ENCODE results near the gene RC3H1. TPM values are rescaled to one million over a fixed set of nuclear protein-coding genes. Genes with fewer than 3 reads are reported as not detected.

The RC3H1 gene
- total and polyA plus RNA-seq, 2 experiments from 2014 or later: 6.8 to 24.5 TPM

DNA sequence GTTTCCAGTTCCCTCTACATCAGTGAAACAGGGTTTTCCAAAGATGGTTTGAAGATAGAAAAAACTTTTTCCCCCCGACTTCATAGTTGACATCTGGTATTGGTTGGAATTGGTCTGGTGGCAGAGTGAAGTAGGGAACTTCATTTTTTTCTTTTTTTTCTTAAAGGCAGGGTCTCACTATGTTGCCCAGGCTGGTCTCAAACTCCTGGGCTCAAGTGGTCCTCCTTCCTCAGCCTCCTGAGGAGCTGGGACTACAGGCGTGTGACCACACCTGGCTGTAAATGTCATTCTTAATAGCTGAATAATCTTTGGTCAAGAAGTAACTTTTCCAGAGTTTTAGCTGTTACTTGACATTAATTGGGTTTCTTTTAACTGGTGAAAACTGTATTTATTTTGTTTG, 132.3 kb downstream of the RC3H1 start (continued):
- TF ChIP-seq, protein P1, sequence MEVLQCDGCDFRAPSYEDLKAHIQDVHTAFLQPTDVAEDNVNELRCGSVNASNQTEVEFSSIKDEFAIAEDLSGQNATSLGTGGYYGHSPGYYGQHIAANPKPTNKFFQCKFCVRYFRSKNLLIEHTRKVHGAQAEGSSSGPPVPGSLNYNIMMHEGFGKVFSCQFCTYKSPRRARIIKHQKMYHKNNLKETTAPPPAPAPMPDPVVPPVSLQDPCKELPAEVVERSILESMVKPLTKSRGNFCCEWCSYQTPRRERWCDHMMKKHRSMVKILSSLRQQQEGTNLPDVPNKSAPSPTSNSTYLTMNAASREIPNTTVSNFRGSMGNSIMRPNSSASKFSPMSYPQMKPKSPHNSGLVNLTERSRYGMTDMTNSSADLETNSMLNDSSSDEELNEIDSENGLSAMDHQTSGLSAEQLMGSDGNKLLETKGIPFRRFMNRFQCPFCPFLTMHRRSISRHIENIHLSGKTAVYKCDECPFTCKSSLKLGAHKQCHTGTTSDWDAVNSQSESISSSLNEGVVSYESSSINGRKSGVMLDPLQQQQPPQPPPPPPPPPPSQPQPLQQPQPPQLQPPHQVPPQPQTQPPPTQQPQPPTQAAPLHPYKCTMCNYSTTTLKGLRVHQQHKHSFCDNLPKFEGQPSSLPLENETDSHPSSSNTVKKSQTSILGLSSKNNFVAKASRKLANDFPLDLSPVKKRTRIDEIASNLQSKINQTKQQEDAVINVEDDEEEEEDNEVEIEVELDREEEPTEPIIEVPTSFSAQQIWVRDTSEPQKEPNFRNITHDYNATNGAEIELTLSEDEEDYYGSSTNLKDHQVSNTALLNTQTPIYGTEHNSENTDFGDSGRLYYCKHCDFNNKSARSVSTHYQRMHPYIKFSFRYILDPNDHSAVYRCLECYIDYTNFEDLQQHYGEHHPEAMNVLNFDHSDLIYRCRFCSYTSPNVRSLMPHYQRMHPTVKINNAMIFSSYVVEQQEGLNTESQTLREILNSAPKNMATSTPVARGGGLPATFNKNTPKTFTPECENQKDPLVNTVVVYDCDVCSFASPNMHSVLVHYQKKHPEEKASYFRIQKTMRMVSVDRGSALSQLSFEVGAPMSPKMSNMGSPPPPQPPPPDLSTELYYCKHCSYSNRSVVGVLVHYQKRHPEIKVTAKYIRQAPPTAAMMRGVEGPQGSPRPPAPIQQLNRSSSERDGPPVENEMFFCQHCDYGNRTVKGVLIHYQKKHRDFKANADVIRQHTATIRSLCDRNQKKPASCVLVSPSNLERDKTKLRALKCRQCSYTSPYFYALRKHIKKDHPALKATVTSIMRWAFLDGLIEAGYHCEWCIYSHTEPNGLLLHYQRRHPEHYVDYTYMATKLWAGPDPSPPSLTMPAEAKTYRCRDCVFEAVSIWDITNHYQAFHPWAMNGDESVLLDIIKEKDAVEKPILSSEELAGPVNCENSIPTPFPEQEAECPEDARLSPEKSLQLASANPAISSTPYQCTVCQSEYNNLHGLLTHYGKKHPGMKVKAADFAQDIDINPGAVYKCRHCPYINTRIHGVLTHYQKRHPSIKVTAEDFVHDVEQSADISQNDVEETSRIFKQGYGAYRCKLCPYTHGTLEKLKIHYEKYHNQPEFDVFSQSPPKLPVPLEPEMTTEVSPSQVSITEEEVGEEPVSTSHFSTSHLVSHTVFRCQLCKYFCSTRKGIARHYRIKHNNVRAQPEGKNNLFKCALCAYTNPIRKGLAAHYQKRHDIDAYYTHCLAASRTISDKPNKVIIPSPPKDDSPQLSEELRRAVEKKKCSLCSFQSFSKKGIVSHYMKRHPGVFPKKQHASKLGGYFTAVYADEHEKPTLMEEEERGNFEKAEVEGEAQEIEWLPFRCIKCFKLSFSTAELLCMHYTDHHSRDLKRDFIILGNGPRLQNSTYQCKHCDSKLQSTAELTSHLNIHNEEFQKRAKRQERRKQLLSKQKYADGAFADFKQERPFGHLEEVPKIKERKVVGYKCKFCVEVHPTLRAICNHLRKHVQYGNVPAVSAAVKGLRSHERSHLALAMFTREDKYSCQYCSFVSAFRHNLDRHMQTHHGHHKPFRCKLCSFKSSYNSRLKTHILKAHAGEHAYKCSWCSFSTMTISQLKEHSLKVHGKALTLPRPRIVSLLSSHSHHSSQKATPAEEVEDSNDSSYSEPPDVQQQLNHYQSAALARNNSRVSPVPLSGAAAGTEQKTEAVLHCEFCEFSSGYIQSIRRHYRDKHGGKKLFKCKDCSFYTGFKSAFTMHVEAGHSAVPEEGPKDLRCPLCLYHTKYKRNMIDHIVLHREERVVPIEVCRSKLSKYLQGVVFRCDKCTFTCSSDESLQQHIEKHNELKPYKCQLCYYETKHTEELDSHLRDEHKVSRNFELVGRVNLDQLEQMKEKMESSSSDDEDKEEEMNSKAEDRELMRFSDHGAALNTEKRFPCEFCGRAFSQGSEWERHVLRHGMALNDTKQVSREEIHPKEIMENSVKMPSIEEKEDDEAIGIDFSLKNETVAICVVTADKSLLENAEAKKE (CRISPR knock-in tag; IDR thresholded peaks at IDR 0.05): no peak
- TF ChIP-seq ETS1 (IDR thresholded peaks at IDR 0.05): no peak
- TF ChIP-seq ZNF114 (CRISPR knock-in tag; IDR thresholded peaks at IDR 0.05): no peak
- no peak for TF ChIP-seq POLR2AphosphoS5 (IDR thresholded peaks at IDR 0.05; ENCODE audit: low read depth)

DNA sequence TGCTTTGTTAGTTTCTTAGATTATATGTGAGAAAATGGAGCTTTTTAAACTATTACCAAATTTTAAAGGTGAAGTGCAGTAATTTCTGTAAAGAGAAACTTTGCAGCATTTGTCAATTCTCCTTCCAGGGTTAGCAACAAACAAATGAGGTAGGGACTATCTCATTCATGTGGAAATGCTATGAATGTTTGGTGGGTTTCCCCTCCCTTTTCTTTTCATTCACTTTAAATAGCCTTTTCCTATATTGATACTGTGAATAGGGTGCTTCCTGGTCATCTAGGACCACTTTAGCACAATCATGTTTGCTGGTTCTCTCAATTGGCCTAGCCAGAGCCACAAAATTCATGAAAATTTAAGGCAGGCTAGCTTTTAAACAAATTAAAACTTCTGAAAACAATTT, 133.4 kb downstream of the RC3H1 start:
- no peak overlapping the region for H3K4me3 ChIP-seq
- H3K4me3 Mint-ChIP-seq: no peak overlapping the region

More for the DNA sequence above, 133.4 kb downstream of the RC3H1 start:
- TF ChIP-seq, protein P2, sequence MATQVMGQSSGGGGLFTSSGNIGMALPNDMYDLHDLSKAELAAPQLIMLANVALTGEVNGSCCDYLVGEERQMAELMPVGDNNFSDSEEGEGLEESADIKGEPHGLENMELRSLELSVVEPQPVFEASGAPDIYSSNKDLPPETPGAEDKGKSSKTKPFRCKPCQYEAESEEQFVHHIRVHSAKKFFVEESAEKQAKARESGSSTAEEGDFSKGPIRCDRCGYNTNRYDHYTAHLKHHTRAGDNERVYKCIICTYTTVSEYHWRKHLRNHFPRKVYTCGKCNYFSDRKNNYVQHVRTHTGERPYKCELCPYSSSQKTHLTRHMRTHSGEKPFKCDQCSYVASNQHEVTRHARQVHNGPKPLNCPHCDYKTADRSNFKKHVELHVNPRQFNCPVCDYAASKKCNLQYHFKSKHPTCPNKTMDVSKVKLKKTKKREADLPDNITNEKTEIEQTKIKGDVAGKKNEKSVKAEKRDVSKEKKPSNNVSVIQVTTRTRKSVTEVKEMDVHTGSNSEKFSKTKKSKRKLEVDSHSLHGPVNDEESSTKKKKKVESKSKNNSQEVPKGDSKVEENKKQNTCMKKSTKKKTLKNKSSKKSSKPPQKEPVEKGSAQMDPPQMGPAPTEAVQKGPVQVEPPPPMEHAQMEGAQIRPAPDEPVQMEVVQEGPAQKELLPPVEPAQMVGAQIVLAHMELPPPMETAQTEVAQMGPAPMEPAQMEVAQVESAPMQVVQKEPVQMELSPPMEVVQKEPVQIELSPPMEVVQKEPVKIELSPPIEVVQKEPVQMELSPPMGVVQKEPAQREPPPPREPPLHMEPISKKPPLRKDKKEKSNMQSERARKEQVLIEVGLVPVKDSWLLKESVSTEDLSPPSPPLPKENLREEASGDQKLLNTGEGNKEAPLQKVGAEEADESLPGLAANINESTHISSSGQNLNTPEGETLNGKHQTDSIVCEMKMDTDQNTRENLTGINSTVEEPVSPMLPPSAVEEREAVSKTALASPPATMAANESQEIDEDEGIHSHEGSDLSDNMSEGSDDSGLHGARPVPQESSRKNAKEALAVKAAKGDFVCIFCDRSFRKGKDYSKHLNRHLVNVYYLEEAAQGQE (IDR thresholded peaks at IDR 0.05; ENCODE audit: unreplicated experiment): no peak
- TF ChIP-seq NANOG (IDR thresholded peaks at IDR 0.05; ENCODE audit: borderline replicate concordance): peak; percentile 58; the same call in 1 of the 2 replicates
- no peaks in the 10 kb centered on the region for H3K27me3 Mint-ChIP-seq (ENCODE audit: insufficient read depth, low read depth, poor library complexity)
- peak overlapping the region; percentile 57 for H3K4me2 ChIP-seq
- no peak overlapping the region for H2AFZ ChIP-seq
- no peaks in the 10 kb centered on the region for H3K9me3 Mint-ChIP-seq
- peak; percentile 84 for ATAC-seq
- H3K4me1 ChIP-seq (ENCODE audit: insufficient read depth): peaks cover 43% of the 10 kb centered on the region
- no peaks in the 10 kb centered on the region for H4K20me1 ChIP-seq (replicated peaks; ENCODE audit: insufficient read depth)
- peaks cover 28% of the 10 kb centered on the region for H3K79me2 ChIP-seq (replicated peaks; ENCODE audit: insufficient read depth)
- H3K4me1 Mint-ChIP-seq: peaks cover 52% of the 10 kb centered on the region
- H3F3A ChIP-seq (replicated peaks; ENCODE audit: low read depth): no peaks in the 10 kb centered on the region
- peak overlapping the region; percentile 80 for H3K27ac ChIP-seq (ENCODE audit: low read depth)
- H3K9me2 ChIP-seq (ENCODE audit: insufficient read depth): no peaks in the 10 kb centered on the region
- no peaks in the 10 kb centered on the region for H3K27me3 ChIP-seq (ENCODE audit: insufficient read depth)
- no peaks in the 10 kb centered on the region for H3K36me3 ChIP-seq (ENCODE audit: insufficient read depth)
- H3K27ac Mint-ChIP-seq: peak overlapping the region; percentile 88; the same call in 1 of the 2 replicates
- peaks cover 18% of the 10 kb centered on the region for H3K36me3 Mint-ChIP-seq (ENCODE audit: low read depth)
- DNase-seq (ENCODE audit: low spot score): peak; percentile 39

Measured in GM23338 (cell line).